Stimulated activated CD8-positive, alpha-beta memory T cell treated with anti-CD3 and anti-CD28 coated beads, Interleukin-2, amount 100 ng/mL, for 1 hour (primary cell): ENCODE measurements around the gene POT1.

Experiments used
- DNase-seq, 2 donors: peaks; one replicate each; pipeline ENCODE4 v3.0.0-alpha.2; 2020; ENCODE audit warnings: low read depth in 2 of 2

POT1 gene

GRCh38 chr7:124912972-124913371, 16.7 kb downstream of the POT1 start:
- no peak for DNase-seq

GRCh38 chr7:124909808-124910207, 19.8 kb downstream of the POT1 start:
- DNase-seq: no peak

- DNase-seq: no peak
Measured at GRCh38 chr7:124908259-124908658, 21.4 kb downstream of the POT1 start.

- no peak for DNase-seq
Measured at GRCh38 chr7:124907490-124907889, 22.1 kb downstream of the POT1 start.

GRCh38 chr7:124898531-124898930, 31.1 kb downstream of the POT1 start:
- DNase-seq: no peak

- DNase-seq: no peak
Measured at GRCh38 chr7:124896001-124896400, 33.6 kb downstream of the POT1 start.

GRCh38 chr7:124893140-124893827, 36.3 kb downstream of the POT1 start:
- no peak for DNase-seq

- DNase-seq: no peak
Measured at GRCh38 chr7:124887247-124887646, 42.4 kb downstream of the POT1 start.

GRCh38 chr7:124881981-124882380, 47.6 kb downstream of the POT1 start:
- DNase-seq: no peak

GRCh38 chr7:124879771-124880170, 49.9 kb downstream of the POT1 start:
- DNase-seq: no peak

GRCh38 chr7:124879103-124879502, 50.5 kb downstream of the POT1 start:
- DNase-seq: no peak

GRCh38 chr7:124874644-124875163, 54.9 kb downstream of the POT1 start:
- no peak for DNase-seq

- no peak for DNase-seq
Measured at GRCh38 chr7:124857672-124858235, 71.9 kb downstream of the POT1 start.

- no peak for DNase-seq
Measured at GRCh38 chr7:124856299-124856888, 73.2 kb downstream of the POT1 start.

GRCh38 chr7:124843336-124843735, 86.3 kb downstream of the POT1 start:
- DNase-seq: no peak

GRCh38 chr7:124840435-124840834, 89.2 kb downstream of the POT1 start:
- no peak for DNase-seq

- no peak for DNase-seq
Measured at GRCh38 chr7:124839687-124840086, 89.9 kb downstream of the POT1 start.

GRCh38 chr7:124836173-124836572, 93.5 kb downstream of the POT1 start:
- DNase-seq: no peak

GRCh38 chr7:124818807-124819206, 110.8 kb downstream of the POT1 start:
- DNase-seq: no peak

GRCh38 chr7:124813994-124814798, 115.4 kb downstream of the POT1 start:
- no peak for DNase-seq

- DNase-seq: no peak
Measured at GRCh38 chr7:124812764-124813163, 116.9 kb downstream of the POT1 start.

GRCh38 chr7:124811341-124811740, 118.3 kb downstream of the POT1 start:
- DNase-seq: no peak
